Measurements from ENCODE around the gene IRF2BP1. TPM values are rescaled to one million over a fixed set of nuclear protein-coding genes. Genes with fewer than 3 reads are reported as not detected.
"Not testable (repeated sequence)": the region's sequence is repeated elsewhere in the genome, so short reads cannot be mapped to it uniquely, and the experiment has no call there.

Gene IRF2BP1
- total RNA-seq, 1 experiment from 2014 or later, result 21.1 TPM

DNA sequence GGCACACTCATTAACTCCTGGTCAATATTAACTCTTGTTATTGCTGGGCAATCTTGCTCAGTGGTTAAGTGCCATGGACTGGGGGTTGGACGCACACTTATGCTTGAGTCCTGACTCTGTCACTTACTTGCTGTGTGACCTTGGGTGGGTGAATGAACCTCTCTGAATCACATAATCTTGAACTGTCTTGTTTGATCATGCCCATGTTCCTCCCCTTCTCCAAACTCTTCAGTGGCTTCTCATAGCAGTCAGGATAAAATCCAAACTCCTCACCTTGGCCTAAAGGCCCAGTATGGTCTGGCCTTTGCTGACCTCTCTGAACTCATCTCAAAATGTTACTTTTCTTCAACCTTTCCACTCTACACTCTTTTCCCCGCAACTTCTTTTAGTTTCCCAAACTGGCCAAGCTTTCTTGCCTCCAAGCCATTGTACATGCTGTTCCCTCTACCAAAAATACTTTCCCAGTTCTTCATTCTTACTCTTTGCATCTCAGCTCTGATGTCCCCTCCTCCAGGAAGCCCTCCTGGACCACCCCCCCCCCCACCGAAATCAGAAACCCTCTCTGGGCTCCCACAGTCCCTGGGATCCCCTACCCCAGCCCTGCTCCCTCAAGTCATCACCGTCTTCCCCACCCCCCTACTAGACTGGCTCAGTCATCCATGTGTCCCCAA lies 14.1 kb upstream of the IRF2BP1 start:
- H3K9me2 ChIP-seq (replicated peaks; ENCODE audit: insufficient read depth, low read length), result no peaks in the 10 kb centered on the region
- H3K36me3 ChIP-seq (ENCODE audit: insufficient read depth, low read length), result peaks cover 8% of the 10 kb centered on the region; the same call in 1 of the 2 replicates
- H3K4me3 ChIP-seq (ENCODE audit: low read length), result no peak overlapping the region
- H3K4me1 ChIP-seq (ENCODE audit: low read length), result peaks cover 20% of the 10 kb centered on the region
- no peak overlapping the region for H3K4me2 ChIP-seq (ENCODE audit: low read depth, low read length, poor library complexity, severe bottlenecking)
- H2AFZ ChIP-seq (ENCODE audit: low read length), result no peak overlapping the region
- no peaks in the 10 kb centered on the region for H4K20me1 ChIP-seq (ENCODE audit: insufficient read depth, low read depth, low read length)
- H3K9me3 ChIP-seq (ENCODE audit: low read length), result no peaks in the 10 kb centered on the region
- H3K9ac ChIP-seq (ENCODE audit: low read length), result no peak overlapping the region
- no peaks in the 10 kb centered on the region for H3K27me3 ChIP-seq (ENCODE audit: low read length)
- H3K27ac ChIP-seq (ENCODE audit: low read length), result no peak overlapping the region
- no peak for DNase-seq
- H3K79me2 ChIP-seq (ENCODE audit: low read length), result peaks cover 26% of the 10 kb centered on the region

DNA sequence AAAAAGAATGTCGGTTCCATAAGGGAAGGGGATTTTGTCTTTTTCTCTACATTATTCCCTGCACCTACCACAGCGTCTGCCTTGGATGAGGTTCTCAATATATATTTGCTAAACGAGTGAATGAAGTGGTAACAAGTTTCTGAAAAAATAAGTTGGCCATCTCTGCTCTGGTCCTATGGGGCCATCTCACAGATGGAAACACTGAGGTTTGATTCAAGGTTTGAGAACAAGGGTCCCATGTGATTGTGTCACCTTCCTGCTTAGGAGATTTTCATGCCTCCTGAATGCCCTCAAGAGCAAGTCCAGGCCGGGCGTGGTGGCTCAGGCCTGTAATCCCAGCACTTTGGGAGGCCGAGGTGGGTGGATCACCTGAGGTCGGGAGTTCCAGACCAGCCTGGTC lies 13.3 kb upstream of the IRF2BP1 start:
- no peak for DNase-seq
- Histone ChIP-seq H3K4me3 (ENCODE audit: low read length) (no peak overlapping the region), H3K4me2 (ENCODE audit: low read depth, low read length, poor library complexity, severe bottlenecking) (no peak overlapping the region), H3K79me2 (ENCODE audit: low read length) (peaks cover 26% of the 10 kb centered on the region), H3K9ac (ENCODE audit: low read length) (no peak overlapping the region), H3K9me2 (replicated peaks; ENCODE audit: insufficient read depth, low read length) (no peaks in the 10 kb centered on the region), H3K27ac (ENCODE audit: low read length) (no peak overlapping the region), H3K27me3 (ENCODE audit: low read length) (no peaks in the 10 kb centered on the region), H2AFZ (ENCODE audit: low read length) (no peak overlapping the region), H3K4me1 (ENCODE audit: low read length) (peaks cover 20% of the 10 kb centered on the region), H3K36me3 (ENCODE audit: insufficient read depth, low read length) (peaks cover 8% of the 10 kb centered on the region; the same call in 1 of the 2 replicates), H4K20me1 (ENCODE audit: insufficient read depth, low read depth, low read length) (no peaks in the 10 kb centered on the region), H3K9me3 (ENCODE audit: low read length) (no peaks in the 10 kb centered on the region)

DNA sequence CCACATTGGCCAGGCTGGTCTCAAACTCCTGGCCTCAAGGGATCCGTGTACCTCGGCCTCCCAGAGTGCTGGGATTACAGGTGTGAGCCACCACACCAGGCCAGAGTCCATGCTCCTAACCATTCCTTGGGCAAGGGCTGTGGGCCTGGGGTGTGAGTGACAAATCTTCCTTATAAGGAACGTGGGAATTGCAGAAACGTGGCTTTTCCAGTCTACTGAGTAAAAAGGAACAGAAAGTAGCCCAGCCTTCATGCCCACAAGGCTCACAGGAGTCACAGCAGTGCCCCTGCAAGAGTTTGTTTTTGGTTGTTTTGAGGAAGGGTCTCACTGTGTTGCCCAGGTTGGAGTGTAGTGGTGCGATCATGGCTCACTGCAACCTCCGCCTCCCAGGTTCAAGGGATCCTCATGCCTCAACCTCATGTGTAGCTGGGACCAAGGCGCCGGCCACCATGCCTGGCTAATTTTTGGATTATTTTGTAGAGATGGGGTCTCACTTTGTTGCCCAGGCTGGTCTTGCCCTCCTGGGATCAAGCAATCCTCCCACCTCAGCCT lies 11.4 kb upstream of the IRF2BP1 start:
- H3K9ac ChIP-seq (ENCODE audit: low read length), result no peak overlapping the region
- no peak overlapping the region for H3K4me2 ChIP-seq (ENCODE audit: low read depth, low read length, poor library complexity, severe bottlenecking)
- H3K9me2 ChIP-seq (replicated peaks; ENCODE audit: insufficient read depth, low read length), result no peaks in the 10 kb centered on the region
- no peaks in the 10 kb centered on the region for H3K27me3 ChIP-seq (ENCODE audit: low read length)
- H3K4me1 ChIP-seq (ENCODE audit: low read length), result peaks cover 13% of the 10 kb centered on the region
- no peak overlapping the region for H3K27ac ChIP-seq (ENCODE audit: low read length)
- peaks cover 26% of the 10 kb centered on the region for H3K79me2 ChIP-seq (ENCODE audit: low read length)
- peaks cover 8% of the 10 kb centered on the region; the same call in 1 of the 2 replicates for H3K36me3 ChIP-seq (ENCODE audit: insufficient read depth, low read length)
- no peaks in the 10 kb centered on the region for H4K20me1 ChIP-seq (ENCODE audit: insufficient read depth, low read depth, low read length)
- DNase-seq, result no peak
- H3K4me3 ChIP-seq (ENCODE audit: low read length), result no peak overlapping the region
- no peaks in the 10 kb centered on the region for H3K9me3 ChIP-seq (ENCODE audit: low read length)
- no peak overlapping the region for H2AFZ ChIP-seq (ENCODE audit: low read length)

DNA sequence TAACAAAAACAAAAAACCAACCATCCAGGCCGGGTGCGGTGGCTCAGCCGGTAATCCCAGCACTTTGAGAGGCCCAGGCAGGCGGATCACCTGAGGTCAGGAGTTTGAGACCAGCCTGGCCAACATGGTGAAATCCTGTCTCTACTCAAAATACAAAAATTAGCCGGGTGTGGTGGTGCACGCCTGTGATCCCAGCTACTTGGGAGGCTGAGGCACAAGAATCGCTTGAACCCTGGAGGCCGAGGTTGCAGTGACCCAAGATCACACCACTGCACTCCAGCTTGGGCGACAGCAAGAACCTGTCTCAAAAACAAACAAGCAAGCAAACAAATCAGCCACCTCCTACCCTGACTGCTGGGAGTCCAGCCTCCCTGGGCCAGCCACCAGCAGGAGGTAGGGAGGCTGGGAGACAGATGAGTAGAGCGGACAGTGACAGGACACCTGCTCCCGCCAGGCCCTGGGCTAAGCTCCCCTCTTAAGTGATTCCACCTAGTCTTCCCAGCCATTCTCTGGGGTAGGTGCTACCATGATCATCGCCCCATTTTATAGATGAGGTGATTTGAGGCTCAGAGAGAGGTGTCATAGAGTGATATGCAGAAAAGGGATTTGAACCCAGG lies 10.2 kb upstream of the IRF2BP1 start:
- DNase-seq; H3K9me3 ChIP-seq (ENCODE audit: low read length); H3K27me3 ChIP-seq (ENCODE audit: low read length); H3K4me2 ChIP-seq (ENCODE audit: low read depth, low read length, poor library complexity, severe bottlenecking); H3K9me2 ChIP-seq (replicated peaks; ENCODE audit: insufficient read depth, low read length); H3K4me3 ChIP-seq (ENCODE audit: low read length); H3K36me3 ChIP-seq (ENCODE audit: insufficient read depth, low read length); H3K4me1 ChIP-seq (ENCODE audit: low read length); H2AFZ ChIP-seq (ENCODE audit: low read length); H3K9ac ChIP-seq (ENCODE audit: low read length); H3K27ac ChIP-seq (ENCODE audit: low read length); H4K20me1 ChIP-seq (ENCODE audit: insufficient read depth, low read depth, low read length): not testable (repeated sequence)
- peaks cover 15% of the 10 kb centered on the region for H3K79me2 ChIP-seq (ENCODE audit: low read length)

DNA sequence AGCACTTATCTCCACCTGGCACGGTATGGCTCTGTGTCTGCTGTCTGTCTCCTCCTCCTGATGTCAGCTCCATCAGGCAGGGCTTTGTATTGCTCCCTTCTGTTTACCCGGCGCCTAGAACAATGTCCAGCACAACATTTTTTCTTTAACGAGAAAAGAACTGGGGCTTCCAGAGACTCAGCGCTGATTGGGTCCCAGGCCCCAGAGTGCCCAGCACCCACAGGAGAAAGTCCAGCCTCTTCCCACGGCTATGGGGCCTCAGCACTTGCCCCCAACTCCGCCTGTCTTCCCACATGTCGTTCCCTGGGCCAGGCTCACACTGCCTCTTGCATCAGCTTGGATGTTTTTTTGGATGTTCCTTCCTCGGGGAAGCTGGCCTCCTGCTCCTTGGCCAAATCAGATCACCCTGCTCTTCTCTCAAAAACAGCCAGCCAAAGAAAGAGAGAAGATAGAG lies 9.6 kb upstream of the IRF2BP1 start:
- no peak overlapping the region for H3K4me2 ChIP-seq (ENCODE audit: low read depth, low read length, poor library complexity, severe bottlenecking)
- no peaks in the 10 kb centered on the region for H3K27me3 ChIP-seq (ENCODE audit: low read length)
- peaks cover 9% of the 10 kb centered on the region for H3K79me2 ChIP-seq (ENCODE audit: low read length)
- no peak overlapping the region for H2AFZ ChIP-seq (ENCODE audit: low read length)
- no peaks in the 10 kb centered on the region for H3K9me3 ChIP-seq (ENCODE audit: low read length)
- no peak overlapping the region for H3K27ac ChIP-seq (ENCODE audit: low read length)
- no peak for DNase-seq
- no peak overlapping the region for H3K9ac ChIP-seq (ENCODE audit: low read length)
- peaks cover 8% of the 10 kb centered on the region; the same call in 1 of the 2 replicates for H3K36me3 ChIP-seq (ENCODE audit: insufficient read depth, low read length)
- no peaks in the 10 kb centered on the region for H4K20me1 ChIP-seq (ENCODE audit: insufficient read depth, low read depth, low read length)
- no peaks in the 10 kb centered on the region for H3K9me2 ChIP-seq (replicated peaks; ENCODE audit: insufficient read depth, low read length)
- peaks cover 2% of the 10 kb centered on the region; the same call in 1 of the 2 replicates for H3K4me1 ChIP-seq (ENCODE audit: low read length)
- no peak overlapping the region for H3K4me3 ChIP-seq (ENCODE audit: low read length)

DNA sequence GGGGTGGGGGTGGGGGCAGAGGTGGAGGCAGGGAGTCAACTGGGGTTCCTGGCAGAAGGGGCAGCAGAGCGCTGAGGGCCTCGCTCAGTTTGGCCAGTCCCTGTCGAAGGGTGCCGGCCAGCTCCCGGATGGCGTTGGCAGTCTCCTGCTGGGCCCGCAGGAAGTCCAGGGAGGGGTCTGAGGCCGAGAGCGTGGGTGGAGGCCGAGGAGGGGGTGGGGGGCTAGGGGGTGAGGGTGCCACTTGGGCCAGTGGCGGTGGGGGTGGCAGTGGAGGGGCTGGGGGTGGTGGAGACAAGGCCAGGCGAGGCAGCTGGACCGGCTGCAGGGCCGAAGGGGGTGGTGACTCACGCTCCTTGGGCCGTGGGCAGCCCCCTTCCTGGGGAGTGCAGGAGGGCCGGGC lies 4.9 kb upstream of the IRF2BP1 start:
- H3K9me2 ChIP-seq (replicated peaks; ENCODE audit: insufficient read depth, low read length), result no peaks in the 10 kb centered on the region
- no peaks in the 10 kb centered on the region for H3K9me3 ChIP-seq (ENCODE audit: low read length)
- no peak for DNase-seq
- H2AFZ ChIP-seq (ENCODE audit: low read length), result no peak overlapping the region
- no peak overlapping the region for H3K9ac ChIP-seq (ENCODE audit: low read length)
- H3K4me1 ChIP-seq (ENCODE audit: low read length), result peaks cover 15% of the 10 kb centered on the region
- H3K27ac ChIP-seq (ENCODE audit: low read length), result no peak overlapping the region
- H3K36me3 ChIP-seq (ENCODE audit: insufficient read depth, low read length), result no peaks in the 10 kb centered on the region
- no peaks in the 10 kb centered on the region for H4K20me1 ChIP-seq (ENCODE audit: insufficient read depth, low read depth, low read length)
- no peak overlapping the region for H3K4me3 ChIP-seq (ENCODE audit: low read length)
- H3K27me3 ChIP-seq (ENCODE audit: low read length), result no peaks in the 10 kb centered on the region
- no peaks in the 10 kb centered on the region for H3K79me2 ChIP-seq (ENCODE audit: low read length)
- H3K4me2 ChIP-seq (ENCODE audit: low read depth, low read length, poor library complexity, severe bottlenecking), result no peak overlapping the region

DNA sequence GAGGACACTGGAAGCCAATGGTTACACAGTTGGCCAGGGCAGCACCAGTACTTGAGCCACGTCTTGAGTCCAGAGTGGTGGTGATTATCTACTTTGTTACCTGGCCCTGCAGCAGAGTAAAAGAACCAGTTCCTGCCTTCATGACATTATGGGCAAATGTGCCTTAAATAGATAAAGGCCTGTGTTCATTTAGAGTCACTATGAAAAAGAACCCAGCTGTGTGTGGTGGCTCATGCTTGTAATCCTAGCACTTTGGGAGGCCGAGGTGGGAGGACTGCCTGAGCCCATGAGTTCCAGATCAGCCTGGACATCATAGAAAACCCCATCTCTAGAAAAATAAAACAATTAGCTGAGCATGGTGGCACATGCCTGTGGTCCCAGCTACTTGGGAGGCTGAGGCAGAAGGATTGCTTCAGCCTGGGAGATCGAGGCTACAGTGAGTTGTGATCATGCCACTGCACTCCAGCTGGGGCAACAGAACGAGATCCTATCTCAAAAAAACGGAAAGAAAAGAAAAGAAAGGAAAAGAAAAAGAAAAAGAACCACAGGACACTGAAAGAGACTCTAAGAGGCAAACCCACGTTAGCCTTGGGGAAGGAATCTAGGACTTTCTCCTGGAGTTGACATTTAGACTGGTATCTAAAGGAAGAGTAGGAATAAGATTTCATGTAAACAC lies 3.4 kb upstream of the IRF2BP1 start:
- H3K9me2 ChIP-seq (replicated peaks; ENCODE audit: insufficient read depth, low read length), result no peaks in the 10 kb centered on the region
- DNase-seq, result no peak
- peaks cover 24% of the 10 kb centered on the region for H3K4me1 ChIP-seq (ENCODE audit: low read length)
- H3K27me3 ChIP-seq (ENCODE audit: low read length), result no peaks in the 10 kb centered on the region
- no peak overlapping the region for H3K9ac ChIP-seq (ENCODE audit: low read length)
- H2AFZ ChIP-seq (ENCODE audit: low read length), result no peak overlapping the region
- no peak overlapping the region for H3K4me2 ChIP-seq (ENCODE audit: low read depth, low read length, poor library complexity, severe bottlenecking)
- no peak overlapping the region for H3K27ac ChIP-seq (ENCODE audit: low read length)
- no peak overlapping the region for H3K4me3 ChIP-seq (ENCODE audit: low read length)
- peaks cover 13% of the 10 kb centered on the region for H3K79me2 ChIP-seq (ENCODE audit: low read length)
- no peaks in the 10 kb centered on the region for H3K36me3 ChIP-seq (ENCODE audit: insufficient read depth, low read length)
- no peaks in the 10 kb centered on the region for H3K9me3 ChIP-seq (ENCODE audit: low read length)
- H4K20me1 ChIP-seq (ENCODE audit: insufficient read depth, low read depth, low read length), result peaks cover 4% of the 10 kb centered on the region; the same call in 1 of the 2 replicates

DNA sequence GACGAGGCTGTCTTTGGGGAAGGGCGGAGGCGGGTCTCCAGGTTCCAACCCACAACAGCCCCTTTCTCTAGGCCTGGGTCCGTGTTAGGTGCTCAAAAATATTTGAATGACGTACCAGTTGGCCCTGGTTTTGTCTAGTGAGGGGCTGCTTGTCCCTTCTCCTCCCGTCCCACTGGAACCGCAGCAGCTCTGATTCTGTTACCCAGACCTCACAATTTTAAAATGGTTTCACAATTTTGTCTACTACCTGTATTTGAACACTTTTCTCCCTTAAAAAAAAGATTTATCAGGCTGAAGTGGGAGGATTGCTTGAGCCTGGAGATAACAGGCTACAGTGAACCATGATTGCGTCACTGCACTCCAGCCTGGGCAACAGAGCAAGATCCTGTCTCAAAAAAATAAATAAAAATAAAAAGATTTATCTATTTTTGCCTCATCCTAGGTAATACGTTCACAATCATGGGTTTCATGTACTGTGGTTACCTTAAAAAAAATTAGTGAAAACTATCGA lies 1.3 kb upstream of the IRF2BP1 start:
- no peak for DNase-seq
- Histone ChIP-seq H3K79me2 (ENCODE audit: low read length) (peaks cover 18% of the 10 kb centered on the region), H4K20me1 (ENCODE audit: insufficient read depth, low read depth, low read length) (peaks cover 20% of the 10 kb centered on the region; the same call in 1 of the 2 replicates), H3K4me3 (ENCODE audit: low read length) (peak overlapping the region; percentile 96), H3K4me2 (ENCODE audit: low read depth, low read length, poor library complexity, severe bottlenecking) (peak overlapping the region; percentile 68), H3K9me2 (replicated peaks; ENCODE audit: insufficient read depth, low read length) (no peaks in the 10 kb centered on the region), H3K9me3 (ENCODE audit: low read length) (no peaks in the 10 kb centered on the region), H3K9ac (ENCODE audit: low read length) (peak overlapping the region; percentile 96), H3K36me3 (ENCODE audit: insufficient read depth, low read length) (no peaks in the 10 kb centered on the region; the same call in 1 of the 2 replicates), H3K4me1 (ENCODE audit: low read length) (peaks cover 35% of the 10 kb centered on the region), H3K27ac (ENCODE audit: low read length) (peak overlapping the region; percentile 52; the same call in 1 of the 2 replicates), H2AFZ (ENCODE audit: low read length) (no peak overlapping the region), H3K27me3 (ENCODE audit: low read length) (no peaks in the 10 kb centered on the region)
